Gastrocnemius medialis (tissue), 4 donors: Measurements from ENCODE around the gene FGF2. TPM values are rescaled to one million over a fixed set of nuclear protein-coding genes. Genes with fewer than 3 reads are reported as not detected.
A peak's percentile ranks its signal among the peaks of the same experiment; 100 is the strongest.

Source experiments
- ATAC-seq, 2 donors: fragments of 150-250 bp; one replicate each; pipeline ENCODE4 v1.9.1; 2016
- DNase-seq, 2 donors: peaks; one replicate each; pipeline ENCODE4 v3.0.0-alpha.2; 2019
- H3K27ac ChIP-seq, 4 donors: fragments of 200-600 bp; sonication (generic); 1 replicate in 1 of 4; 2 replicates in 3 of 4; pipeline ENCODE4 v1.5.1; 2016 to 2018; ENCODE audit warnings: mild to moderate bottlenecking in 2 of 4, moderate library complexity in 1 of 4
- H3K27me3 ChIP-seq, 3 donors: fragments of 200-600 bp; sonication (generic) in 2 of 3; 1 replicate in 1 of 3; 2 replicates in 2 of 3; pipeline versions ENCODE4 v1.5.1 to v1.6.0; 2016 to 2019; ENCODE audit warnings: mild to moderate bottlenecking in 1 of 3, moderate library complexity in 1 of 3
- H3K36me3 ChIP-seq, 2 donors: fragments of 200-600 bp; sonication (generic) in 1 of 2; one replicate each; pipeline ENCODE4 v1.5.1; 2017 to 2018
- H3K4me1 ChIP-seq, 2 donors: fragments of 200-600 bp; sonication (generic) in 1 of 2; one replicate each; pipeline ENCODE4 v1.5.1; 2016 to 2017; ENCODE audit warnings: mild to moderate bottlenecking in 2 of 2
- H3K4me3 ChIP-seq, 4 donors: fragments of 200-600 bp; sonication (generic) in 3 of 4; 1 replicate in 1 of 4; 2 replicates in 3 of 4; pipeline ENCODE4 v1.5.1; 2016 to 2019; ENCODE audit warnings: mild to moderate bottlenecking in 2 of 4
- H3K9me3 ChIP-seq, 3 donors: fragments of 200-600 bp; sonication (generic) in 2 of 3; 1 replicate in 1 of 3; 2 replicates in 2 of 3; pipeline ENCODE4 v1.5.1; 2016 to 2019
- CTCF ChIP-seq, 5 experiments: fragments of 450-650 bp in 3 of 5; fragments of 200-600 bp in 2 of 5; sonication (generic) in 2 of 5; IDR thresholded peaks in 4 of 5; conservative IDR thresholded peaks in 1 of 5; 1 replicate in 4 of 5; 2 replicates in 1 of 5; pipeline ENCODE4 v1.5.1; 2016 to 2019; ENCODE audit warnings: antibody characterized with exemption in 5 of 5, mild to moderate bottlenecking in 3 of 5, moderate library complexity in 3 of 5
- POLR2A ChIP-seq, 2 donors: fragments of 450-650 bp; IDR thresholded peaks; one replicate each; pipeline ENCODE4 v1.6.1; 2017; ENCODE audit warnings: antibody characterized with exemption in 2 of 2, mild to moderate bottlenecking in 2 of 2, moderate library complexity in 2 of 2
- in situ Hi-C, 4 donors: fragments of 200-750 bp; cut with MboI; loops; one replicate each; pipeline versions ENCODE4 v1.15.0 to v1.8.0; 2017; ENCODE audit warnings: low sequenced_read_pairs in 4 of 4
- intact Hi-C: fragments of 100-400 bp; cut with DNase I; formaldehyde crosslinking; loops from one replicate; pipeline ENCODE4 v1.15.1; 2023; ENCODE audit warnings: low total_unique reads
- total RNA-seq, 4 donors: library from RNA; depleted of rRNA; stranded (reverse); fragments of >200 nt; gene quantifications; one replicate each; pipeline versions ENCODE4 v1.1.0 to v1.2.3, GENCODE V29; 2016

FGF2 gene
- total RNA-seq, 4 donors from 2014 or later, result 1.5 to 3.5 (median 1.9) TPM

DNA sequence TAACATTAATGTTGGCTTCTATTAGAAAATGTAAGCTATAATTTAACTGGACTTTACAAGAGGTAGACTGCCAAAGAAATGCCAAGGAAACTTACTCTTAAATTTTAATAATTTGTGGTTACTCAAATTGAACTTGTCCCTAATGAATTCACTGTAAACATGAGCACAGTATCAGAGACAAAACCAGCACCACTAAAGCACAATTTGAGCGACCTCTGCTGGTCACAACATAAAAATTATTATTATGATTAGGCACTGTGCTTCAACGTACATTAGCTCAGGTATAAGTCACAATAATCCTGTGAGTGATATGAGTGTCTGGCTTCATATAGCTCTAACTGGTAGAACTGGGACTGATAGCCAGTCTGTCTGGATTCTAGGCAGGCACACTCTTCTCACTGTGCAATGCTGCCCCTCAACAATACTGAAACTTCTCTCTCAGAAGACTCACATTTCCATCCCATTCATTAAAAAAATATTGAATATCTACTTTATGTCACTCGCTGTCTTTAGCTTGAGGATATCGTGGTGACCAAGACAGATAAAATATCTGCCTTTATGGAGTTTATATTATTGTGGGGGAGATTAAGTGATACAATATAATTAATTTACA is 87.8 kb downstream of the FGF2 start:
- Histone ChIP-seq H3K4me1 (no peaks in the 10 kb centered on the region), H3K9me3 (no peaks in the 10 kb centered on the region), H3K27me3 (no peaks in the 10 kb centered on the region), H3K36me3 (peaks cover 0 to 11% of the 10 kb centered on the region in 2 donors), H3K27ac (no peak overlapping the region), H3K4me3 (no peak overlapping the region)
- TF ChIP-seq POLR2A (IDR thresholded peaks at IDR 0.05) (no peak), CTCF (IDR thresholded peaks at IDR 0.05 in 4 of 5, conservative IDR thresholded peaks at IDR 0.05 in 1 of 5) (peak in 2 of 5 experiments; percentile 10 to 24)
- in situ Hi-C loops, result loop anchor here in 1 of 4 donors (10.0 kb wide), 1 partner anchor 160 kb away; no protein-coding TSS in a partner anchor
- intact Hi-C loops, result no loop called here
- no peak for DNase-seq
- no peak for ATAC-seq

- ATAC-seq (no peak), DNase-seq (no peak)
- Histone ChIP-seq H3K9me3 (no peaks in the 10 kb centered on the region), H3K4me1 (no peaks in the 10 kb centered on the region), H3K27ac (no peak overlapping the region), H3K4me3 (no peak overlapping the region), H3K27me3 (no peaks in the 10 kb centered on the region), H3K36me3 (peaks cover 0 to 11% of the 10 kb centered on the region in 2 donors)
- in situ Hi-C loops (loop anchor here in 1 of 4 donors (10.0 kb wide), 1 partner anchor 160 kb away; no protein-coding TSS in a partner anchor), intact Hi-C loops (no loop called here)
- TF ChIP-seq POLR2A (IDR thresholded peaks at IDR 0.05) (no peak), CTCF (IDR thresholded peaks at IDR 0.05 in 4 of 5, conservative IDR thresholded peaks at IDR 0.05 in 1 of 5) (no peak)
Observed at GRCh38 chr4:122914938-122915337, 88.3 kb downstream of the FGF2 start.

- intact Hi-C loops, result no loop called here
- ATAC-seq (no peak), DNase-seq (no peak)
- Histone ChIP-seq H3K36me3 (peaks cover 0 to 11% of the 10 kb centered on the region in 2 donors), H3K4me3 (no peak overlapping the region), H3K9me3 (no peaks in the 10 kb centered on the region), H3K4me1 (peaks cover 5 to 8% of the 10 kb centered on the region in 2 donors), H3K27me3 (no peaks in the 10 kb centered on the region), H3K27ac (no peak overlapping the region)
- TF ChIP-seq CTCF (IDR thresholded peaks at IDR 0.05 in 4 of 5, conservative IDR thresholded peaks at IDR 0.05 in 1 of 5) (no peak), POLR2A (IDR thresholded peaks at IDR 0.05) (no peak)
- in situ Hi-C loops, result loop anchor here in 1 of 4 donors (10.0 kb wide), 1 partner anchor 163 kb away; no protein-coding TSS in a partner anchor
Observed at GRCh38 chr4:122917731-122918130, 91.1 kb downstream of the FGF2 start.

DNA sequence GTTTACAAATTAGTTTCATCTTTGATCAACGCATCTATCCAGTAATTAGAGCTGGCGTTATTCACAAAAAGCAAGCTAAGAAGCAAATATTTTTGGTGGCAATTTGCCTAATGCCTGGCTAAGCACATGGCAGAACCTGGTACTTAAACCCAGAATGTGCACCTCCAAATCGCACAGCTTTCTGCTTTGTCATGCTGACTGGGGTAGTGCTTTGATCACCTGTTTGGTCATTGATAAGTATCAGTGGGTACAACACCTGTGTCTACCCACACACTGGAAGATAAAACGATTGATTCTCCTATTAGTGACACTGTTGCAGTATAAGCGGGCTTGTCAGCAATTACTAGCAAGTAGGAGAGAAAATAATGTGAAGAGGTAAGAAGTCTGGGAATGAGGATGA is 93.8 kb downstream of the FGF2 start:
- H3K9me3 ChIP-seq, result no peaks in the 10 kb centered on the region
- in situ Hi-C loops (loop anchor here in 1 of 4 donors (10.0 kb wide), 1 partner anchor 166 kb away; no protein-coding TSS in a partner anchor), intact Hi-C loops (loop anchor here (5.0 kb wide), 1 partner anchor 93 kb away; the partner anchor contains the start of gene FGF2)
- ATAC-seq (no peak), DNase-seq (no peak)
- TF ChIP-seq CTCF (IDR thresholded peaks at IDR 0.05 in 4 of 5, conservative IDR thresholded peaks at IDR 0.05 in 1 of 5) (no peak), POLR2A (IDR thresholded peaks at IDR 0.05) (no peak)
- no peak overlapping the region for H3K27ac ChIP-seq
- H3K27me3 ChIP-seq, result no peaks in the 10 kb centered on the region
- H3K4me1 ChIP-seq, result peaks cover 13 to 20% of the 10 kb centered on the region in 2 donors
- H3K36me3 ChIP-seq, result peaks cover 0 to 4% of the 10 kb centered on the region in 2 donors
- no peak overlapping the region for H3K4me3 ChIP-seq
